K562 (cell line): ENCODE measurements around the gene TNNT3. TPM values are rescaled to one million over a fixed set of nuclear protein-coding genes. Genes with fewer than 3 reads are reported as not detected.

Experiments
- ATAC-seq: fragments of 200-7000 bp; cut with Tn5 transposase; 3 replicates; pipeline ENCODE4 v1.9.1; 2020; ENCODE audit warnings: moderate library complexity
- BruUV-seq: library from RNA; stranded (reverse); fragments of 400-500 nt; replicated peaks from 2 replicates; lab custom pipeline; 2021; lab: Mats Ljungman, UMichigan
- CTCF ChIA-PET: fragments of 300-600 bp; formaldehyde crosslinking; extraction: SDS; loops from one replicate; lab custom pipeline; 2021; ENCODE audit warnings: low intra/inter-chr PET ratio; lab: Yijun Ruan, JAX
- POLR2A ChIA-PET: fragments of 300-600, 350-650 bp; sonication (Branson Sonifier 250); formaldehyde crosslinking; extraction: SDS; loops from one replicate; lab custom pipeline; 2021; ENCODE audit warnings: antibody characterized with exemption, inconsistent platforms; lab: Yijun Ruan, JAX
- DNase-seq, 4 experiments: peaks; one replicate each; pipeline versions ENCODE4 v3.0.0 to v3.0.0-alpha.2; 2011 to 2018; ENCODE audit warnings: low spot score in 3 of 4, mixed read lengths in 3 of 4; ENCODE audit errors: extremely low read depth in 1 of 4
- FAIRE-seq: peaks from 2 replicates; lab custom pipeline; 2011; peaks lifted over from hg19 to GRCh38; lab: Jason Lieb, UNC
- H2AFZ ChIP-seq: 2 replicates; pipeline ENCODE4 v1.6.0; 2011; ENCODE audit warnings: low read depth, low read length, control low read depth, inconsistent platforms
- H3K27ac ChIP-seq: fragments of 200-600 bp; 3 replicates; pipeline ENCODE4 v1.8.0; 2011; ENCODE audit warnings: low read depth, mild to moderate bottlenecking, control low read depth, inconsistent platforms, low read length, moderate library complexity, mixed read lengths; ENCODE audit errors: extremely low read depth
- H3K27me3 ChIP-seq, 2 experiments: fragments of 300-600 bp in 1 of 2; 2 replicates in 1 of 2; 3 replicates in 1 of 2; pipeline versions ENCODE4 v1.6.0 to v1.8.0; 2011; ENCODE audit warnings: inconsistent platforms in 2 of 2, low read length in 2 of 2, mild to moderate bottlenecking in 1 of 2, mixed read lengths in 1 of 2, moderate library complexity in 1 of 2; ENCODE audit not compliant: control insufficient read depth in 2 of 2, insufficient read depth in 2 of 2
- H3K36me3 ChIP-seq: fragments of 300-600 bp; 3 replicates; pipeline ENCODE4 v1.8.0; 2011; ENCODE audit warnings: mild to moderate bottlenecking, low read length, inconsistent platforms; ENCODE audit not compliant: control insufficient read depth, insufficient read depth
- H3K4me1 ChIP-seq, 2 experiments: fragments of 200-600 bp in 1 of 2; replicated peaks in 1 of 2; 2 replicates in 1 of 2; 3 replicates in 1 of 2; pipeline versions ENCODE4 v1.5.1 to v1.8.0; 2011; ENCODE audit warnings: inconsistent platforms in 2 of 2, low read length in 2 of 2, mild to moderate bottlenecking in 1 of 2, mixed read lengths in 1 of 2, moderate library complexity in 1 of 2; ENCODE audit not compliant: control insufficient read depth in 2 of 2, insufficient read depth in 2 of 2
- H3K4me2 ChIP-seq: 2 replicates; pipeline ENCODE4 v1.6.1; 2011; ENCODE audit warnings: low read length, control low read depth, inconsistent platforms, mixed read lengths; ENCODE audit not compliant: insufficient read depth
- H3K4me3 ChIP-seq: fragments of 200-600 bp; sonication (generic), shearing (Covaris generic); 2 replicates; pipeline ENCODE4 v1.5.1; 2016; ENCODE audit warnings: control low read depth, inconsistent platforms
- H3K79me2 ChIP-seq: fragments of 200-600 bp; 3 replicates; pipeline ENCODE4 v1.8.0; 2011; ENCODE audit warnings: low read length, inconsistent platforms; ENCODE audit not compliant: control insufficient read depth, insufficient read depth
- H3K9ac ChIP-seq, 2 experiments: 2 replicates each; pipeline versions ENCODE4 v1.6.0 to v1.6.1; 2011; ENCODE audit warnings: low read depth in 2 of 2, low read length in 2 of 2, control low read depth in 1 of 2, inconsistent platforms in 1 of 2, mild to moderate bottlenecking in 1 of 2, mixed read lengths in 1 of 2; ENCODE audit not compliant: insufficient read depth in 1 of 2
- H3K9me1 ChIP-seq: one replicate; pipeline ENCODE4 v1.6.0; 2011; ENCODE audit warnings: inconsistent platforms, mild to moderate bottlenecking, low read length, moderate library complexity; ENCODE audit not compliant: control insufficient read depth, insufficient read depth
- H3K9me3 ChIP-seq: replicated peaks from 2 replicates; pipeline ENCODE4 v1.5.1; 2011; ENCODE audit warnings: low read depth, low read length, inconsistent platforms; ENCODE audit not compliant: control insufficient read depth, insufficient read depth
- H4K20me1 ChIP-seq: replicated peaks from 2 replicates; pipeline ENCODE4 v1.6.1; 2011; ENCODE audit warnings: low read length, inconsistent platforms, mixed read lengths; ENCODE audit not compliant: control insufficient read depth, insufficient read depth
- ATF7 ChIP-seq: fragments of 450-650 bp; IDR thresholded peaks from 2 replicates; pipeline ENCODE4 v1.7.1; 2014; ENCODE audit warnings: mild to moderate bottlenecking, moderate library complexity
- BCL6 ChIP-seq: fragments of 250-450 bp; sonication (Bioruptor Pico); IDR thresholded peaks from 2 replicates; pipeline ENCODE4 v1.4.0; 2020
- FOXK1 ChIP-seq: sonication (generic); formaldehyde crosslinking; IDR thresholded peaks from 2 replicates; pipeline ENCODE4 v1.8.0; 2022; ENCODE audit warnings: missing genetic modification reagents, mild to moderate bottlenecking, borderline replicate concordance
- HMG20A ChIP-seq: fragments of 450-650 bp; formaldehyde crosslinking; conservative IDR thresholded peaks from 2 replicates; pipeline ENCODE4 v1.4.0; 2020; ENCODE audit warnings: mild to moderate bottlenecking, mixed read lengths
- KLF10 ChIP-seq: fragments of 250-450 bp; sonication (Bioruptor Pico); IDR thresholded peaks from 2 replicates; pipeline ENCODE4 v1.6.1; 2021; ENCODE audit warnings: matching md5 sums
- MITF ChIP-seq: IDR thresholded peaks from 2 replicates; pipeline ENCODE4 v1.6.1; 2014; ENCODE audit warnings: antibody characterized with exemption
- NRF1 ChIP-seq, 2 experiments: fragments of 450-650 bp; IDR thresholded peaks in 1 of 2; conservative IDR thresholded peaks in 1 of 2; 2 replicates each; pipeline ENCODE4 v1.6.1; 2014; ENCODE audit warnings: mild to moderate bottlenecking in 2 of 2
- SMAD3 ChIP-seq: fragments of 450-650 bp; formaldehyde crosslinking; conservative IDR thresholded peaks from 2 replicates; pipeline ENCODE4 v1.4.0; 2020; ENCODE audit warnings: mild to moderate bottlenecking
- ZNF12 ChIP-seq: sonication (generic); formaldehyde crosslinking; IDR thresholded peaks from 2 replicates; pipeline ENCODE4 v1.4.0; 2020; ENCODE audit warnings: mild to moderate bottlenecking, missing genetic modification reagents
- ZNF121 ChIP-seq: sonication (generic); formaldehyde crosslinking; conservative IDR thresholded peaks from 2 replicates; pipeline ENCODE4 v1.8.0; 2022; ENCODE audit warnings: missing genetic modification reagents
- ZNF239 ChIP-seq: fragments of 250-450 bp; sonication (Bioruptor Pico); IDR thresholded peaks from 2 replicates; pipeline ENCODE4 v1.4.0; 2020; ENCODE audit warnings: mild to moderate bottlenecking
- WGBS: fragments of 100-300 bp; shearing (Covaris generic); methylation state at CpG from one replicate; pipeline ENCODE4 v1.1.6; 2016; ENCODE audit warnings: low coverage, mixed read lengths; ENCODE audit not compliant: insufficient coverage; ENCODE audit errors: missing lambda C conversion rate; 5-methylcytosine and 5-hydroxymethylcytosine counted together
- in situ Hi-C: fragments of 300-500 bp; cut with MboI; formaldehyde crosslinking; loops from 4 replicates; pipeline ENCODE4 v1.15.0; 2018; ENCODE audit warnings: inconsistent platforms, mixed read lengths
- intact Hi-C: fragments of 100-400 bp; cut with micrococcal nuclease; formaldehyde crosslinking; loops from 2 replicates; pipeline ENCODE4 v1.14.2; 2022
- polyA plus RNA-seq, 8 experiments: library from polyadenylated mRNA; depleted of rRNA in 4 of 8; stranded (reverse) in 5 of 8; unstranded in 3 of 8; fragments of >200 nt; fragmentation: Nextera tagmentation in 2 of 8; fragmentation: Illumina TruSeq in 1 of 8; extraction: Ambion mirVana in 2 of 8; extraction: Trizol in 1 of 8; gene quantifications; 2 replicates each; pipeline versions ENCODE4 v1.2.1 to v1.2.3, GENCODE V29; 2011 to 2014; ENCODE audit warnings: inconsistent platforms in 1 of 8, missing spikeins in 1 of 8
- total RNA-seq, 7 experiments: library from RNA; depleted of rRNA in 6 of 7; stranded (reverse); fragments of >200 nt in 6 of 7; fragmentation: Illumina TruSeq in 2 of 7; extraction: Trizol in 2 of 7; gene quantifications; 2 replicates each; pipeline versions ENCODE4 v1.2.1 to v1.2.3, GENCODE V29; 2011 to 2021; ENCODE audit warnings: low replicate concordance in 1 of 7
- TF ChIP-seq, protein P1 (sequence below): sonication (generic); formaldehyde crosslinking; IDR thresholded peaks from 2 replicates; pipeline ENCODE4 v1.8.0; 2022; ENCODE audit warnings: missing genetic modification reagents, mild to moderate bottlenecking, moderate library complexity, borderline replicate concordance
- TF ChIP-seq, protein P2 (sequence below), 2 experiments: fragments of 450-650 bp in 1 of 2; sonication (generic) in 1 of 2; formaldehyde crosslinking in 1 of 2; IDR thresholded peaks in 1 of 2; conservative IDR thresholded peaks in 1 of 2; 2 replicates each; pipeline versions ENCODE4 v1.6.1 to v1.8.1; 2016 to 2023; ENCODE audit warnings: mild to moderate bottlenecking in 2 of 2, moderate library complexity in 2 of 2, inconsistent platforms in 1 of 2, missing genetic modification reagents in 1 of 2

TNNT3 gene
- total and polyA plus RNA-seq, 9 of the 15 experiments (the other 6 are each of a cell fraction or from before 2014, with no cell fraction given), result 0.10 TPM; not detected in 8

- H3K79me2 ChIP-seq, result no peaks in the 10 kb centered on the region
- H3K27me3 ChIP-seq, result peaks cover 15 to 76% of the 10 kb centered on the region in 2 experiments; a peak in 4 of 5 replicates
- BruUV-seq, result no TSS peak
- no peaks in the 10 kb centered on the region for H3K9me3 ChIP-seq
- no peak for DNase-seq
- FAIRE-seq, result no peak
- no peak overlapping the region for H3K9ac ChIP-seq
- 4% methylated on average over 11 of the region's 14 CpGs for WGBS
- no peaks in the 10 kb centered on the region for H3K9me1 ChIP-seq
- no peaks in the 10 kb centered on the region for H3K36me3 ChIP-seq
- no peak overlapping the region for H3K4me3 ChIP-seq
- H3K4me2 ChIP-seq, result no peak overlapping the region
- H3K4me1 ChIP-seq, result peaks cover 0 to 49% of the 10 kb centered on the region in 2 experiments; a peak in 2 of 5 replicates
- intact Hi-C loops (no loop called here), in situ Hi-C loops (no loop called here)
- POLR2A ChIA-PET, result interaction anchor here (0.5 kb wide), 1 partner anchor 35 kb away, joined by 3 read pairs; no protein-coding TSS in a partner anchor
- H4K20me1 ChIP-seq, result peaks cover 7% of the 10 kb centered on the region; the same call in 1 of the 2 replicates
- H2AFZ ChIP-seq, result no peak overlapping the region
- no peak for ATAC-seq
- CTCF ChIA-PET, result no interaction called here
- H3K27ac ChIP-seq, result no peak overlapping the region
- TF ChIP-seq HMG20A (no peak), SMAD3 (no peak), ZNF121 (no peak), NRF1 (conservative IDR thresholded peaks at IDR 0.05 in 1 of 2, IDR thresholded peaks at IDR 0.05 in 1 of 2) (peak; percentile 54 to 63), ATF7 (no peak), ZNF239 (no peak), FOXK1 (CRISPR knock-in tag) (no peak), ZNF12 (CRISPR knock-in tag) (no peak), BCL6 (CRISPR knock-in tag) (no peak), KLF10 (no peak), MITF (no peak)
- TF ChIP-seq, protein P1, sequence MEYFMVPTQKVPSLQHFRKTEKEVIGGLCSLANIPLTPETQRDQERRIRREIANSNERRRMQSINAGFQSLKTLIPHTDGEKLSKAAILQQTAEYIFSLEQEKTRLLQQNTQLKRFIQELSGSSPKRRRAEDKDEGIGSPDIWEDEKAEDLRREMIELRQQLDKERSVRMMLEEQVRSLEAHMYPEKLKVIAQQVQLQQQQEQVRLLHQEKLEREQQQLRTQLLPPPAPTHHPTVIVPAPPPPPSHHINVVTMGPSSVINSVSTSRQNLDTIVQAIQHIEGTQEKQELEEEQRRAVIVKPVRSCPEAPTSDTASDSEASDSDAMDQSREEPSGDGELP (CRISPR knock-in tag), result peak; percentile 19; the same call in 1 of the 2 replicates
- TF ChIP-seq, protein P2, sequence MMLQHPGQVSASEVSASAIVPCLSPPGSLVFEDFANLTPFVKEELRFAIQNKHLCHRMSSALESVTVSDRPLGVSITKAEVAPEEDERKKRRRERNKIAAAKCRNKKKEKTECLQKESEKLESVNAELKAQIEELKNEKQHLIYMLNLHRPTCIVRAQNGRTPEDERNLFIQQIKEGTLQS (IDR thresholded peaks at IDR 0.05), result no peak
- TF ChIP-seq, protein P2 (CRISPR knock-in tag; conservative IDR thresholded peaks at IDR 0.05), result no peak
Measured at GRCh38 chr11:1922481-1923081, 3.1 kb downstream of the TNNT3 start.
